ENCODE measurements around the gene BUB1. TPM values are rescaled to one million over a fixed set of nuclear protein-coding genes. Genes with fewer than 3 reads are reported as not detected.
A peak's percentile ranks its signal among the peaks of the same experiment; 100 is the strongest.

BUB1 gene
- total RNA-seq, 1 donor from 2014 or later = 80.4 TPM

GRCh38 chr2:110678457-110679336 lies 834 bp upstream of the BUB1 start:
- peak; percentile 9 for DNase-seq (ENCODE audit: low read depth, low spot score)
- Mint-ChIP-seq H3K4me1 (peaks cover 47% of the 10 kb centered on the region), H3K27ac (ENCODE audit: unreplicated experiment) (peak overlapping the region; percentile 96)

DNA sequence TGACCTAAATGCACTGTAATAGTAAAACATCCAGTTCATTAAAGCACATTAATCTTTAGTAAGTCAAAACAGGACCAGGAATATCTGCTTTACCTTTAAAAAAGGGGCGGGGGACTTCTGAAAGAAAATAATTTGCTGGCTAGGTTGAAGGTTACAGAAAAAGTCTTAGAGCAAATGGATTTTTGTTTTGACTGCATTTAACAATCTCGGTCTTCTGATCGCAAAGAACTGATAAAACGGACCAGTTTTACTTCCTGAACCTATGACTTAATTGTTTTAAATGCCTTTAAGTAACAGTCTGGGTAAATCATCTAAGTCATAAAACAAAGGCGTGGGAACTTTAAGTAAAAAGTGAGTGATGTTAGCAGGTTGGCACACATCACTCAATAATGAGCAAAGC lies 783 bp downstream of the BUB1 start:
- no peaks in the 10 kb centered on the region for H3K9me3 Mint-ChIP-seq
- TF ChIP-seq CTCF (conservative IDR thresholded peaks at IDR 0.05) = no peak
- DNase-seq (ENCODE audit: low read depth, low spot score) = no peak
- H3K27me3 Mint-ChIP-seq (ENCODE audit: low read depth) = no peaks in the 10 kb centered on the region
- H3K36me3 Mint-ChIP-seq (ENCODE audit: low read depth) = peaks cover 5% of the 10 kb centered on the region
- peak overlapping the region; percentile 91 for H3K4me3 Mint-ChIP-seq
- peaks cover 40% of the 10 kb centered on the region for H3K4me1 Mint-ChIP-seq
- no peak overlapping the region for H3K27ac Mint-ChIP-seq (ENCODE audit: unreplicated experiment)

More at GRCh38 chr2:110678457-110679336, 834 bp upstream of the BUB1 start:
- H3K9me3 Mint-ChIP-seq = peaks cover 2% of the 10 kb centered on the region
- TF ChIP-seq CTCF (conservative IDR thresholded peaks at IDR 0.05) = no peak
- peak overlapping the region; percentile 98 for H3K4me3 Mint-ChIP-seq
- H3K27me3 Mint-ChIP-seq (ENCODE audit: low read depth) = no peaks in the 10 kb centered on the region
- H3K36me3 Mint-ChIP-seq (ENCODE audit: low read depth) = peaks cover 2% of the 10 kb centered on the region

DNA sequence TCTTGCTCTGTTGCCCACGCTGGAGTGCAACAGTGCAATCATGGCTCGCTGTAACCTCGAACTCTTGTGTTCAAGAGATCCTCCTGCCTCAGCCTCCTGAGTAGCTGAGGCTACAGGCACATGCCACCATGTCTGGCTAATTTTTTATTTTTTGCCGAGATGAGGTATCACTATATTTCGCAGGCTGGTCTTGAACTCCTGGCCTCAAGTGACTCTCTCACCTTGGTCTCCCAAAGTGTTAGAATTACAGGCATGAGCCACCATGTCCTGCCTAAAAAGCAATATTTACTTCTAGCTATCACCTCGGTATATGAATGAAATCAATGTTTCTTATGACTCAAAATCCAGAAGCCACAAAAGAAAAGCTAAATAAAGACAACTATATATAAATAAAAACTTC lies 2.2 kb downstream of the BUB1 start:
- no peak for DNase-seq (ENCODE audit: low read depth, low spot score)
- peaks cover 7% of the 10 kb centered on the region for H3K36me3 Mint-ChIP-seq (ENCODE audit: low read depth)
- H3K27ac Mint-ChIP-seq (ENCODE audit: unreplicated experiment) = no peak overlapping the region
- no peaks in the 10 kb centered on the region for H3K9me3 Mint-ChIP-seq
- H3K4me1 Mint-ChIP-seq = peaks cover 40% of the 10 kb centered on the region
- peak overlapping the region; percentile 76 for H3K4me3 Mint-ChIP-seq
- TF ChIP-seq CTCF (conservative IDR thresholded peaks at IDR 0.05) = no peak
- H3K27me3 Mint-ChIP-seq (ENCODE audit: low read depth) = no peaks in the 10 kb centered on the region

DNA sequence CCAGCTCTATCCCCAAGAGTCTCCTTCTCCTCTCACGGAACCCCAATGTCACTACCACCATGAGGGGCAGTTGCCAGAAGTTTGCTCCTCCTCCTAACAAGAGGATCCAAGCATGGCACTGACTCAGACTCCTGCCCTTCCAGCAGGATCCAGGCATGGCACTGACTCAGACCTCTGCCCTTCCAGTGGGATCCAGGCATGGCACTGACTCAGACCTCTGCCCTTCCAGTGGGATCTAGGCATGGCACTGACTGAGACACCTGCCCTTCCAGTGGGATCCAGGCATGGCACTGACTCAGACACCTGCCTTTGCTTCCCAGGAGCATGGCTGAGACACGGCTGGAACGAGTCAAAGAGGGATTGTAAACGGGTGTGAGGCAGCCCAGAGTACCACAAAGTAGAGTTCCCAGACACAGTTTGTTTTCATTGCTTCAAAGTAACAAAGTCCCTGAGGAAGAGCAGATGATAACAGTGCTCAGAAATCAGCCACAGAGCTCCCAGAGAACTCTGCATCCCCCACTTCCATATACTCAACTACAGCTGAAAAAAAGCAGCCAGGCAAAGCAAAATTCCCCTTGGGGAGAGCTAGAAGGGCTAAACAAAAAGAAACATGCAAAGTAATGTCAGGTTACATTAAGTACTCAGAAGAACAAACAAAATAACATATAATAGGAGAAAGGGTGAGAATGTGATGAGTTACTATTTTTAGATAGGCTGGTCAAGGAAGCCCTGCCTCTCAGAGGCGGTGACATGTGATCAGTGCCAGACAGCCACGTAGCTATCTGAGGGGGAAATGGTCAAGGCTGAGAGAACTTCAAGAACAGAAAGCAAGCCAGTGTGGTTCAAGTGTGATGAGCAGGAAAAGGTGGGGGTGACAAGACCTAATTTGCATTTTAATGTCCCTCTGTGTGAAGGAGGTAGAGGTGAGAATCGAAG lies 3.0 kb downstream of the BUB1 start:
- H3K27ac Mint-ChIP-seq (ENCODE audit: unreplicated experiment) = no peak overlapping the region
- TF ChIP-seq CTCF (conservative IDR thresholded peaks at IDR 0.05) = no peak
- no peaks in the 10 kb centered on the region for H3K27me3 Mint-ChIP-seq (ENCODE audit: low read depth)
- no peaks in the 10 kb centered on the region for H3K9me3 Mint-ChIP-seq
- H3K4me1 Mint-ChIP-seq = peaks cover 40% of the 10 kb centered on the region
- peak overlapping the region; percentile 77 for H3K4me3 Mint-ChIP-seq
- peaks cover 7% of the 10 kb centered on the region for H3K36me3 Mint-ChIP-seq (ENCODE audit: low read depth)
- no peak for DNase-seq (ENCODE audit: low read depth, low spot score)

DNA sequence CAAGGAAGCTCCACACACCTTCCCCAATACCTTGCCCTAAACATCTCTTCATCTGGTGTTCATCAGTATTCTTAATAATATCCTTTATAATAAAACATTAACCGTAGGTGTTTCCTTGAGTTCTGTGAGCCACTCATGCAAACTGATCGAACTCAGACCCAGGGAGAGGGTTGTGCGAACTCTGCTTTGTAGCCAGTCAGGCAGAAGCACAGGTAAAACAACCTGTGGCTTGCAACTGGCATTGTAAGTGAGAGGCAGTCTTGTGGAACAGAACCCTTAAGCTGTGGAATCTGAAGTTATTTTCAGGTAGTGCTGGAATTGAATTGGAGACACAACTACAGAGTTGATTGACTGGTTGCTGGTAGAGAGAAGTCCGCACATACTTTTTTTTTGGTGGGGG lies 4.7 kb downstream of the BUB1 start:
- no peak for DNase-seq (ENCODE audit: low read depth, low spot score)
- Mint-ChIP-seq H3K27ac (ENCODE audit: unreplicated experiment) (no peak overlapping the region), H3K36me3 (ENCODE audit: low read depth) (peaks cover 14% of the 10 kb centered on the region), H3K4me3 (peak overlapping the region; percentile 34), H3K27me3 (ENCODE audit: low read depth) (no peaks in the 10 kb centered on the region), H3K9me3 (no peaks in the 10 kb centered on the region), H3K4me1 (peaks cover 27% of the 10 kb centered on the region)
- TF ChIP-seq CTCF (conservative IDR thresholded peaks at IDR 0.05) = no peak
